Measurements from ENCODE around the gene XAGE1A. TPM values are rescaled to one million over a fixed set of nuclear protein-coding genes. Genes with fewer than 3 reads are reported as not detected.
"Not testable (repeated sequence)": the region's sequence is repeated elsewhere in the genome, so short reads cannot be mapped to it uniquely, and the experiment has no call there.

The XAGE1A gene
- total and polyA plus RNA-seq, 2 experiments from 2014 or later = not detected

- no peaks in the 10 kb centered on the region for H3K9me2 ChIP-seq (ENCODE audit: insufficient read depth)
Measured at GRCh38 chrX:52504551-52504950, 8.9 kb downstream of the XAGE1A start.

DNA sequence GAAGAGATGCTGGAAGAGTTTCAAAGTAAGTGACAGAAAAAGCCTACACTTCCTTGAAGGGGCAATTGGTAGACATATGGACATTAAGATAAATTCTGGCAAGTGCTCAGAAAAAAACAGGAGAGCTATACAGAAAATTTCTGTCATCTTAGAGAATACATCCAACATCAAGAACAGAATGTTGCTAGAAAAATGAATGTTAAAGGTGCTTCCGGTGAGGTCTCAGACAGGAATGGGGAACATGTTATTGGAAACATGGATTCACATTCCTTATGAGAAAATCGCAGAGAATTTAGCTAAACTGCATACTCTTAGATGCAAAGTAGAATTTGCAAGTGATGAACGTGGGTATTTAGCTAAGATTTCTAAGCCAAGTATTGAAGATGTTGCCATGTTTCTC, 11.7 kb downstream of the XAGE1A start:
- H3K79me2 ChIP-seq (ENCODE audit: insufficient read depth) = no peaks in the 10 kb centered on the region
- H3F3A ChIP-seq (ENCODE audit: insufficient read depth) = no peaks in the 10 kb centered on the region
- H3K9ac ChIP-seq = no peak overlapping the region
- no peak overlapping the region for H2AFZ ChIP-seq
- WGBS, 2 experiments (ENCODE audit: low coverage in 1 of 2, low lambda C conversion rate in 2 of 2, missing lambda C conversion rate in 2 of 2) = 38 to 50% methylated on average over 3 of the region's 3 CpGs
- no peak overlapping the region for H3K4me3 ChIP-seq
- H3K27ac ChIP-seq = no peak overlapping the region
- no peak overlapping the region for H3K4me2 ChIP-seq (ENCODE audit: unreplicated experiment)
- no peaks in the 10 kb centered on the region for H3K9me2 ChIP-seq (ENCODE audit: insufficient read depth)
- H3K4me1 ChIP-seq (ENCODE audit: insufficient read depth) = no peaks in the 10 kb centered on the region
- no peaks in the 10 kb centered on the region for H3K36me3 ChIP-seq (ENCODE audit: low read depth)
- TF ChIP-seq EZH2 (IDR thresholded peaks at IDR 0.05; ENCODE audit: insufficient read depth, poor library complexity, severe bottlenecking) (no peak), EZH2phosphoT487 (IDR thresholded peaks at IDR 0.05; ENCODE audit: insufficient read depth, low read depth) (no peak)
- H3K9me3 ChIP-seq (ENCODE audit: low read depth) = no peaks in the 10 kb centered on the region
- H3K27me3 ChIP-seq (replicated peaks; ENCODE audit: insufficient read depth) = no peaks in the 10 kb centered on the region
- no peaks in the 10 kb centered on the region for H4K20me1 ChIP-seq (ENCODE audit: insufficient read depth)
- in situ Hi-C loops (cut with MboI) = no loop called here
- no peak for DNase-seq

More at GRCh38 chrX:52504551-52504950, 8.9 kb downstream of the XAGE1A start:
- H3K27ac ChIP-seq = no peak overlapping the region
- no peaks in the 10 kb centered on the region for H3K4me1 ChIP-seq (ENCODE audit: insufficient read depth)
- no peak overlapping the region for H3K4me3 ChIP-seq
- no peak for DNase-seq
- H3K9ac ChIP-seq = no peak overlapping the region
- no peak overlapping the region for H3K4me2 ChIP-seq (ENCODE audit: unreplicated experiment)
- WGBS, 2 experiments (ENCODE audit: low coverage in 1 of 2, low lambda C conversion rate in 2 of 2, missing lambda C conversion rate in 2 of 2) = 32 to 36% methylated on average over 4 of the region's 4 CpGs
- TF ChIP-seq EZH2 (IDR thresholded peaks at IDR 0.05; ENCODE audit: insufficient read depth, poor library complexity, severe bottlenecking) = no peak
- TF ChIP-seq EZH2phosphoT487 (IDR thresholded peaks at IDR 0.05; ENCODE audit: insufficient read depth, low read depth) = no peak
- no peaks in the 10 kb centered on the region for H4K20me1 ChIP-seq (ENCODE audit: insufficient read depth)
- H3K36me3 ChIP-seq (ENCODE audit: low read depth) = no peaks in the 10 kb centered on the region
- in situ Hi-C loops (cut with MboI) = no loop called here
- no peak overlapping the region for H2AFZ ChIP-seq
- no peaks in the 10 kb centered on the region for H3F3A ChIP-seq (ENCODE audit: insufficient read depth)
- H3K27me3 ChIP-seq (replicated peaks; ENCODE audit: insufficient read depth) = no peaks in the 10 kb centered on the region
- no peaks in the 10 kb centered on the region for H3K79me2 ChIP-seq (ENCODE audit: insufficient read depth)
- no peaks in the 10 kb centered on the region for H3K9me3 ChIP-seq (ENCODE audit: low read depth)

- H3K4me3 ChIP-seq = no peak overlapping the region
- in situ Hi-C loops (cut with MboI) = no loop called here
- H3K27me3 ChIP-seq (replicated peaks; ENCODE audit: insufficient read depth) = no peaks in the 10 kb centered on the region
- H2AFZ ChIP-seq = no peak overlapping the region
- no peaks in the 10 kb centered on the region for H4K20me1 ChIP-seq (ENCODE audit: insufficient read depth)
- H3K9ac ChIP-seq = no peak overlapping the region
- no peak overlapping the region for H3K4me2 ChIP-seq (ENCODE audit: unreplicated experiment)
- H3K79me2 ChIP-seq (ENCODE audit: insufficient read depth) = no peaks in the 10 kb centered on the region
- no peak for TF ChIP-seq EZH2 (IDR thresholded peaks at IDR 0.05; ENCODE audit: insufficient read depth, poor library complexity, severe bottlenecking)
- no peak for TF ChIP-seq EZH2phosphoT487 (IDR thresholded peaks at IDR 0.05; ENCODE audit: insufficient read depth, low read depth)
- no peaks in the 10 kb centered on the region for H3K9me3 ChIP-seq (ENCODE audit: low read depth)
- H3K36me3 ChIP-seq (ENCODE audit: low read depth) = no peaks in the 10 kb centered on the region
- no peaks in the 10 kb centered on the region for H3K9me2 ChIP-seq (ENCODE audit: insufficient read depth)
- no peaks in the 10 kb centered on the region for H3K4me1 ChIP-seq (ENCODE audit: insufficient read depth)
- no peak overlapping the region for H3K27ac ChIP-seq
- H3F3A ChIP-seq (ENCODE audit: insufficient read depth) = no peaks in the 10 kb centered on the region
- WGBS, 2 experiments (ENCODE audit: low coverage in 1 of 2, low lambda C conversion rate in 2 of 2, missing lambda C conversion rate in 2 of 2) = 44 to 46% methylated on average over 6 of the region's 6 CpGs
- DNase-seq = no peak
Measured at GRCh38 chrX:52509916-52510315, 14.3 kb downstream of the XAGE1A start.

DNA sequence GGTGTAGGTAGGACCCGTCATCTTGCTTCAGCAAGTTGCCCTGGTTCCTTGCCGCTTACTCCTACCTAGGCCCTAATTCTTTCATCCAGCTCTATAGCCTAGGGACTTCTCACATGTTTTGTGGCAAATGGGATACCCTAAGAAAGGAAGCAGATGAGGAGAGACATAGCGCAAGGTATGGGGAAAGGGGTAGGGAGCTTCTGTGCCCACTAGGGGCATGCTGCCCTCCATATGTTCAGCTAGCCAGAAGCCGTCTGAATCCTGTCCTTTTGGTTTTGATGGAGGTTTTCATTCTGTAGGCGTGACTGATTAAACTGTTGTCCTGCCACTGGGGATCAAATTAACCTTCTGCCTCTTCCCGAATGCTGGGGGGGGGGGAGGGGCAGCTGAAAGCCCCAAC, 15.5 kb downstream of the XAGE1A start:
- H3K9me3 ChIP-seq (ENCODE audit: low read depth); in situ Hi-C loops (cut with MboI): not testable (repeated sequence)
- WGBS, 2 experiments (ENCODE audit: low coverage in 1 of 2, low lambda C conversion rate in 2 of 2, missing lambda C conversion rate in 2 of 2) = no CpG with 5 or more reads among the region's 6 CpGs

GRCh38 chrX:52516110-52516986, 20.7 kb downstream of the XAGE1A start:
- H3K4me3 ChIP-seq; DNase-seq; H3K79me2 ChIP-seq (ENCODE audit: insufficient read depth); H3F3A ChIP-seq (ENCODE audit: insufficient read depth); H3K27ac ChIP-seq; H3K27me3 ChIP-seq (replicated peaks; ENCODE audit: insufficient read depth); H2AFZ ChIP-seq; H3K4me2 ChIP-seq (ENCODE audit: unreplicated experiment); H3K9ac ChIP-seq; H3K36me3 ChIP-seq (ENCODE audit: low read depth); H4K20me1 ChIP-seq (ENCODE audit: insufficient read depth); H3K9me3 ChIP-seq (ENCODE audit: low read depth); H3K4me1 ChIP-seq (ENCODE audit: insufficient read depth); in situ Hi-C loops (cut with MboI); H3K9me2 ChIP-seq (ENCODE audit: insufficient read depth): not testable (repeated sequence)
- WGBS, 2 experiments (ENCODE audit: low coverage in 1 of 2, low lambda C conversion rate in 2 of 2, missing lambda C conversion rate in 2 of 2) = no CpG with 5 or more reads among the region's 27 CpGs

More for the DNA sequence above, 15.5 kb downstream of the XAGE1A start:
- H3K4me1 ChIP-seq (ENCODE audit: insufficient read depth); H3K27me3 ChIP-seq (replicated peaks; ENCODE audit: insufficient read depth); H4K20me1 ChIP-seq (ENCODE audit: insufficient read depth); H3K4me2 ChIP-seq (ENCODE audit: unreplicated experiment); H3K9ac ChIP-seq; H3K79me2 ChIP-seq (ENCODE audit: insufficient read depth); DNase-seq; H3K9me2 ChIP-seq (ENCODE audit: insufficient read depth); H2AFZ ChIP-seq; H3K27ac ChIP-seq; H3F3A ChIP-seq (ENCODE audit: insufficient read depth); H3K36me3 ChIP-seq (ENCODE audit: low read depth); H3K4me3 ChIP-seq: not testable (repeated sequence)

- H3K27ac ChIP-seq; H3K4me3 ChIP-seq; H3K9me2 ChIP-seq (ENCODE audit: insufficient read depth); H4K20me1 ChIP-seq (ENCODE audit: insufficient read depth); H2AFZ ChIP-seq; H3K4me2 ChIP-seq (ENCODE audit: unreplicated experiment); H3K9ac ChIP-seq; H3K4me1 ChIP-seq (ENCODE audit: insufficient read depth); DNase-seq; in situ Hi-C loops (cut with MboI); H3K36me3 ChIP-seq (ENCODE audit: low read depth); H3K79me2 ChIP-seq (ENCODE audit: insufficient read depth); H3K27me3 ChIP-seq (replicated peaks; ENCODE audit: insufficient read depth); H3F3A ChIP-seq (ENCODE audit: insufficient read depth); H3K9me3 ChIP-seq (ENCODE audit: low read depth): not testable (repeated sequence)
- WGBS, 2 experiments (ENCODE audit: low coverage in 1 of 2, low lambda C conversion rate in 2 of 2, missing lambda C conversion rate in 2 of 2) = no CpG with 5 or more reads among the region's 18 CpGs
Measured at GRCh38 chrX:52516987-52517325, 21.3 kb downstream of the XAGE1A start, which contains the start of gene XAGE1B. Gene XAGE1B, minus strand, starts transcription at chrX:52517063. Its CDS starts 1,536 bp downstream, at chrX:52515527.

DNA sequence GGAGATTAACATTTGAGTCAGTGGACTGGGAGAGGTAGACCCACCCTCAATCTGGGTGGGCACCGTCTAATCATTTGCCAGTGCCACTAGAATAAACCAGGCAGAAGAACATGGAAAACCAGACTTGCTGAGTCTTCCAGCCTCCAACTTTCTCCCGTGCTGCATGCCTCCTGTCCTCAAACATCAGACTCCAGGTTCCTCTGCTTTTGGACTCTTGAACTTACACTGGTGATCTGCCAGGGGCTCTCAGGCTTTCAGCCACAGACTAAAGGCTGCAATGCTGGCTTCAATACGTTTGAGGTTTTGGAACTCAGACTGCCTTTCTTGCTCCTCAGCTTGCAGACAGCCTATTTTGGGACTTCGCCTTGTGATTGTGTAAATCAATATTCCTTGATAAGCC, 45.4 kb downstream of the XAGE1A start:
- in situ Hi-C loops (cut with MboI); H3K9ac ChIP-seq; H3K9me2 ChIP-seq (ENCODE audit: insufficient read depth); H3K27ac ChIP-seq; H3K4me1 ChIP-seq (ENCODE audit: insufficient read depth); H3K4me3 ChIP-seq; H3K27me3 ChIP-seq (replicated peaks; ENCODE audit: insufficient read depth); H3K36me3 ChIP-seq (ENCODE audit: low read depth); H3F3A ChIP-seq (ENCODE audit: insufficient read depth); DNase-seq; H4K20me1 ChIP-seq (ENCODE audit: insufficient read depth); H3K79me2 ChIP-seq (ENCODE audit: insufficient read depth); H2AFZ ChIP-seq; H3K4me2 ChIP-seq (ENCODE audit: unreplicated experiment); H3K9me3 ChIP-seq (ENCODE audit: low read depth): not testable (repeated sequence)
- 16% methylated on average over 4 of the region's 4 CpGs for WGBS, 2 experiments (ENCODE audit: low coverage in 1 of 2, low lambda C conversion rate in 2 of 2, missing lambda C conversion rate in 2 of 2)
